Parathyroid adenoma (tissue), 2 donors: Measurements from ENCODE around the gene MRPS21.

Source experiments
- H2AFZ ChIP-seq: fragments of 300-600 bp; sonication (generic); one replicate; pipeline ENCODE4 v1.7.0; 2017; ENCODE audit warnings: antibody characterized with exemption, mild to moderate bottlenecking
- H3K27ac ChIP-seq: fragments of 300-600 bp; sonication (generic); one replicate; pipeline ENCODE4 v1.7.0; 2017
- H3K27me3 ChIP-seq: fragments of 300-600 bp; sonication (generic); one replicate; pipeline ENCODE4 v1.7.0; 2017; ENCODE audit warnings: low read length; ENCODE audit not compliant: control insufficient read depth, insufficient read depth
- H3K36me3 ChIP-seq: fragments of 300-600 bp; sonication (generic); one replicate; pipeline ENCODE4 v1.7.0; 2017; ENCODE audit warnings: low read length; ENCODE audit not compliant: control insufficient read depth, insufficient read depth
- H3K4me1 ChIP-seq: fragments of 300-600 bp; sonication (generic); one replicate; pipeline ENCODE4 v1.7.0; 2017; ENCODE audit warnings: control low read depth
- H3K4me2 ChIP-seq: fragments of 300-600 bp; sonication (generic); one replicate; pipeline ENCODE4 v1.7.0; 2017; ENCODE audit warnings: low read length
- H3K4me3 ChIP-seq: fragments of 300-600 bp; sonication (generic); one replicate; pipeline ENCODE4 v1.7.0; 2017; ENCODE audit warnings: low read depth, low read length
- H3K79me2 ChIP-seq: fragments of 300-600 bp; sonication (generic); one replicate; pipeline ENCODE4 v1.7.0; 2017; ENCODE audit warnings: control low read depth
- H3K9ac ChIP-seq: fragments of 300-600 bp; sonication (generic); one replicate; pipeline ENCODE4 v1.7.0; 2017; ENCODE audit warnings: mild to moderate bottlenecking
- H3K9me3 ChIP-seq: fragments of 300-600 bp; sonication (generic); one replicate; pipeline ENCODE4 v1.7.0; 2017; ENCODE audit warnings: low read length; ENCODE audit not compliant: control insufficient read depth
- TF ChIP-seq, protein P1 (sequence below): fragments of 300-600 bp; sonication (generic); IDR thresholded peaks from one replicate; pipeline ENCODE4 v1.7.0; 2017; ENCODE audit warnings: antibody characterized with exemption, mild to moderate bottlenecking
- donor health status: primary hyperparathyroidism.

Gene MRPS21

DNA sequence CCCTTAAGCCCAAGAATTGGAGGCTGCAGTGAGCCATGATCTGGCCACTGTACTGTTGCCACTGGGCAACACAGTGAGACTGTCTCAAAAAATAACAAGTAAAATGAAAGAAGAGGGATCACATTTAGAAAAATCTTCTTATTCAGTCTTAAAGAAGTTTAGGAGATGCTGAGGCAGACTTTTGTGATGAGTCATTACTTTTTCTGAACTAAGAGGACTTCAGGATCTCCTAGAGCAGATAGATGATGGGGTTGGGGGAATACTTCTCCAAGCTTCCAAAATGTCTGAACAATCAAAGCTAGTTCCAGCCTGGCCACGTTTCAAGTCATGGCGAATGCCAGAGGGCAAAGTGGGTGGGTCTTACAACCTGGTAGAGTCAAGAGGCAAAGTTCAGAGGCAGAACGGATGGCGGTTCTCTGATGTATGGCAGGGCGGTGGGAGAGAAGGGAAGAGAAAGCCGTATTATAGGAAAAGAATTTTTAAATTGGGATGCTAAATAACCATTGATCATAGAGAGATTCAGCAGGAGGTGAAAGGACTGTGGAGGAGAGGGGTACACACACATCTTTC is 13.4 kb upstream of the MRPS21 start:
- H3K4me3 ChIP-seq: no peak overlapping the region
- peak overlapping the region; percentile 93 for H3K27ac ChIP-seq
- H3K79me2 ChIP-seq: no peaks in the 10 kb centered on the region
- H2AFZ ChIP-seq: no peak overlapping the region
- H3K4me1 ChIP-seq: no peaks in the 10 kb centered on the region
- no peak overlapping the region for H3K4me2 ChIP-seq
- no peaks in the 10 kb centered on the region for H3K36me3 ChIP-seq
- no peaks in the 10 kb centered on the region for H3K9me3 ChIP-seq
- no peaks in the 10 kb centered on the region for H3K27me3 ChIP-seq
- H3K9ac ChIP-seq: no peak overlapping the region
- TF ChIP-seq, protein P1, sequence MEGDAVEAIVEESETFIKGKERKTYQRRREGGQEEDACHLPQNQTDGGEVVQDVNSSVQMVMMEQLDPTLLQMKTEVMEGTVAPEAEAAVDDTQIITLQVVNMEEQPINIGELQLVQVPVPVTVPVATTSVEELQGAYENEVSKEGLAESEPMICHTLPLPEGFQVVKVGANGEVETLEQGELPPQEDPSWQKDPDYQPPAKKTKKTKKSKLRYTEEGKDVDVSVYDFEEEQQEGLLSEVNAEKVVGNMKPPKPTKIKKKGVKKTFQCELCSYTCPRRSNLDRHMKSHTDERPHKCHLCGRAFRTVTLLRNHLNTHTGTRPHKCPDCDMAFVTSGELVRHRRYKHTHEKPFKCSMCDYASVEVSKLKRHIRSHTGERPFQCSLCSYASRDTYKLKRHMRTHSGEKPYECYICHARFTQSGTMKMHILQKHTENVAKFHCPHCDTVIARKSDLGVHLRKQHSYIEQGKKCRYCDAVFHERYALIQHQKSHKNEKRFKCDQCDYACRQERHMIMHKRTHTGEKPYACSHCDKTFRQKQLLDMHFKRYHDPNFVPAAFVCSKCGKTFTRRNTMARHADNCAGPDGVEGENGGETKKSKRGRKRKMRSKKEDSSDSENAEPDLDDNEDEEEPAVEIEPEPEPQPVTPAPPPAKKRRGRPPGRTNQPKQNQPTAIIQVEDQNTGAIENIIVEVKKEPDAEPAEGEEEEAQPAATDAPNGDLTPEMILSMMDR: no peak

DNA sequence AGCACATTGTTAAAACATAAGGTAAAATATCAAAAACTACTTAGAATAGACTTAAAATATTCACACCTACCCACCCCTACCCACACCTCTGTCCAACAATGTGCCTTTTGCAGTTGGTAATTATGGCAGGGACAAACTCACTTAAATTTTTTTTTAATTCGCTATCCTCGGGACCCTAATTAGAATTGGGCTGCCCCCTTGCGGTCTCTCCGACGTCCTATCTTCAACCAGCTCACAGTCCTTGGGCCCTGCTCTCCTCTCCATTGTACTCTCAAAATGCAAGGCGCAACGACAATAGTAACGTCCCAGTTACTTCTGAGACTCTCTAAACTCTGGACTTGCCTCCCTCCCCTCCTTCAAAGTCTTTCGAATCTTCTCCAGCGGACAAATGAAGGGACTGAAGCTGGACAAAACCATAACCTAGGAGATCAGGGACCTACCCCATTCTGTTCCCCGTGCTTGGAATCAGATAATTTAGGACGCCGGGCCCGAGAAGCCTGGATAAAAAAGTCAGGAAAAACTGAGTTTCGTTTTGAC is 12.4 kb upstream of the MRPS21 start:
- H3K4me2 ChIP-seq: peak overlapping the region; percentile 99
- H3K9me3 ChIP-seq: no peaks in the 10 kb centered on the region
- H3K36me3 ChIP-seq: no peaks in the 10 kb centered on the region
- H3K27me3 ChIP-seq: no peaks in the 10 kb centered on the region
- H3K79me2 ChIP-seq: no peaks in the 10 kb centered on the region
- H3K9ac ChIP-seq: no peak overlapping the region
- H3K27ac ChIP-seq: peak overlapping the region; percentile 93
- peak overlapping the region; percentile 97 for H3K4me3 ChIP-seq
- no peaks in the 10 kb centered on the region for H3K4me1 ChIP-seq
- TF ChIP-seq, protein P1: peak; percentile 75
- H2AFZ ChIP-seq: peak overlapping the region; percentile 91

- no peaks in the 10 kb centered on the region for H3K79me2 ChIP-seq
Measured at GRCh38 chr1:150281758-150282557, 11.7 kb upstream of the MRPS21 start, which contains the start of gene CIART. Gene CIART, plus strand, starts transcription at chr1:150282554. Its CDS starts 714 bp downstream, at chr1:150283268.

GRCh38 chr1:150282558-150282958 is 11.1 kb upstream of the MRPS21 start:
- Histone ChIP-seq H3K36me3 (no peaks in the 10 kb centered on the region), H3K4me3 (peak overlapping the region; percentile 97), H3K9me3 (no peaks in the 10 kb centered on the region), H3K27me3 (no peaks in the 10 kb centered on the region), H3K4me1 (no peaks in the 10 kb centered on the region), H3K4me2 (peak overlapping the region; percentile 99), H3K79me2 (no peaks in the 10 kb centered on the region), H3K27ac (peak overlapping the region; percentile 93), H2AFZ (peak overlapping the region; percentile 72), H3K9ac (no peak overlapping the region)
- TF ChIP-seq, protein P1: no peak

More at GRCh38 chr1:150281758-150282557, 11.7 kb upstream of the MRPS21 start, which contains the start of gene CIART:
- Histone ChIP-seq H3K27ac (peak within 1 kb of the TSS; percentile 93), H3K27me3 (no peaks in the 10 kb centered on the region), H3K9ac (no peak within 1 kb of the TSS), H3K9me3 (no peaks in the 10 kb centered on the region), H2AFZ (peak within 1 kb of the TSS; percentile 91), H3K4me3 (peak within 1 kb of the TSS; percentile 97), H3K36me3 (no peaks in the 10 kb centered on the region), H3K4me2 (peak within 1 kb of the TSS; percentile 99), H3K4me1 (no peaks in the 10 kb centered on the region)
- TF ChIP-seq, protein P1: no peak
